HG03469 (cell line): ENCODE measurements around the gene PTPN4.

Experiments used
- ATAC-seq: cut with Tn5 transposase; IDR thresholded peaks from one replicate; pipeline ENCODE4 v1.9.1; 2021; ENCODE audit warnings: mild to moderate bottlenecking, moderate library complexity, moderate number of reproducible peaks; ENCODE audit not compliant: unreplicated experiment

PTPN4 gene

GRCh38 chr2:119759451-119760236 lies at the start of gene PTPN4:
PTPN4 (plus strand) TSS chr2:119759922; CDS start chr2:119809854, 49,932 bp downstream.
- ATAC-seq, result peak; percentile 95

DNA sequence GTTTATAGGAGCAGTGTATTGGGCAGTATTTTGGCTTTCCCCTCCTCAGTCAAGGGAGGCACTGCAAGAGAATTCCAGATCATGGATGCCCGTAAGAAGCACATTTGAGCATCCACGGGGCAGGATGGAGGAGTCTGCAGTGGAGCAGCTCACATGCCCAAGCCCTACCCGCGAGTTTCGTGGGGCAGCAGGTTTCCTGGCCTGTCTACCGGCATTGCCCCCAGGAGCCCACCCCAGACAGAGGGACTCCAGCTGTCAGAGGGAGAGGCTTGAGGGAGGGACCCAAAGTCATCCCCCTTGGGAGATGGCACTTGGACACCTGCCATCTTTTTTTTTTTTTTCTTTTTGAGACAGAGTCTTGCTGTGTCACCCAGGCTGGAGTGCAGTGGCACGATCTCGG lies 49.4 kb upstream of the PTPN4 start:
- no peak for ATAC-seq

GRCh38 chr2:119711352-119711751 lies 48.4 kb upstream of the PTPN4 start:
- no peak for ATAC-seq

GRCh38 chr2:119712571-119712970 lies 47.2 kb upstream of the PTPN4 start:
- ATAC-seq, result no peak

- ATAC-seq, result no peak
Observed at GRCh38 chr2:119713819-119714490, 45.8 kb upstream of the PTPN4 start.

GRCh38 chr2:119715409-119716283 lies 44.1 kb upstream of the PTPN4 start:
- no peak for ATAC-seq

GRCh38 chr2:119716284-119716672 lies 43.4 kb upstream of the PTPN4 start:
- ATAC-seq, result no peak

DNA sequence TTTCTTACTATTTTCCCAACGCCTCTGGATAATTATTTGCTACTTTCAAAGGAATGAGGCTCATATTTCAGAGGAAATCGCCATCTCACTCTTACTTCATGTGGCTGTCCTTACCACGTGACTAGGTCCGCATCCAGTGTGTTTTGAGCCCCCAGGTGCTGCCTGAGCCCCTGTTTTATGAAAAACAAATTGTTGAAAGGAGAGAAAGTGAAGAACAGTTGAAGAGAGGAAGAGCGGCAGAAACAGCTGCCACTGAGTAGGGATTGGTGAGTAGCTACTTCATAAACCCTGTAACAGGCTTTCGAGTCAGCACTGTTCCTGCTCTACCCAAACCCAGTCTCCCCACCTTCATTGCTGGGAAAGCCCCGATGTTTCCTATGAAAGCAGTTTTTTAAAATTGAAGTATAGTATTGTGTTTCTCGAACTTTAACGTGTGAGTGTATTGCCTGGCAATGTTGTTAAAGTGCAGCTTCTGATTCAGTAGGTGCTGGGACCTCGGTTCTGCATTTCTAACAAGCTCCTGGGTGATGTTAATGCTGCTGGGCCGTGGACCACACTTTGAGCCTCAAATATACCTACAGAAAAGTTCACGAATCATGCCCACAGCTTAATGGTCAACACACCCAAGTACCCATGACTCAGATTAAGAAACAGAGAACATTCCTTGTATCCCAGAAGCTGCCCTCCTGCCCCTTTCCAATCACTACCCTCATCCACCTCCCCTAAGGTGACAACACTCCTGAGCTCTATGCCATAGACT lies 41.0 kb upstream of the PTPN4 start:
- no peak for ATAC-seq

- ATAC-seq, result no peak
Observed at GRCh38 chr2:119719261-119719627, 40.5 kb upstream of the PTPN4 start.

GRCh38 chr2:119721043-119721442 lies 38.7 kb upstream of the PTPN4 start:
- no peak for ATAC-seq

DNA sequence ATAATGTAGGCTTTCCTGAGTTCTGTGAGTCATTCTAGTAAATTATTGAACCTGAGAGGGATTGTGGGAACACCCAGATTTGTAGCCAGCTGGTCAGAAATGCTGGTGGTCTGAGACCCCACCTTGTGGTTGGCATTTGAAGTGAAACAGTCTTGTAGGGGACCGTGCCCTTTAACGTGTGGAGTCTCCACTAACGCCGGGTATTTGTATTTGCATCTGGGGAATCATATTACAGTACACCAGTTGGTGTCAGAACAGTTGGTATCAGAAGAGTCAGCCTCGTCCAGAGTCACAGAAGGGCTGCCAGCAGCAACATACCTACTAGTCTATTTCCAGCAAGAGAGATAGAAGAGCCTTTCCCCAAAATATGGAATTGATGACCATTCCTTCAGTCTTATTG lies 38.3 kb upstream of the PTPN4 start:
- ATAC-seq, result no peak

DNA sequence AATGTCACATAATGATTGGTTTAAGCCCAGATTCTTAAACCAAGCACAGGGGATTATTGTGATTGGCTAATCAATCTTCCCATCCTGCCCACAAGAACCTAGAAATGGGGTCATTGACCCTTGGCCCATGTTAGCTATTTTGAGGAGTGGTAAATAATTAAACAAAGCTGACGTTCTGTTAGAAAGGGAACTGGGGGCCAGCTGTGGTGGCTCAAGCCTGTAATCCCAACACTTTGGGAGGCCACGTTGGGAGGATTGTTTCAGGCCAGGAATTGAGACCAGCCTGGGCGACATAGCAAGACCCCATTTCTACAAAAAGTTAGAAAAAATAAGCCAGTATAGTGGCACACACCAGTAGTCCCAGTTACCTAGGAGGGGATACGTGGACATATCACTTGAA lies 37.8 kb upstream of the PTPN4 start:
- ATAC-seq, result no peak

DNA sequence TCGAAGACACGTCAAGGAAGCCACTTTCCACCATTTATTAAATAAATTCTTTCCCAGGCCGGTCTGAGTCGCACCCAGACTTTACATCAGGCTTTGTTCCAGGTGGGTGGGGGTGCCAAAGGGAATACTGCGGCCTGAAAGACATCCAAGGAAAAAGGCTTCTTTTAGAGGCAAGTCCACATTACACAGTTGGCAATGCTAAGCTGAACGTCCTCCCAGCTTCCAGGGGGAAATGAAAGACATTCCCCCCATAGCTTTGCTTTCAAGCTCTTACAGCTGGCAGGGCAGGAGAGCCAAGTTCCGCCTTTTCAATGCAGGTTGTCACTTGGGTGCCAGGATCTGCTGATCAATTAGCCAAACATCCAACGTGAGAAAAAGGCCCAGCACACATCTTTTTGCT lies 36.5 kb upstream of the PTPN4 start:
- no peak for ATAC-seq

DNA sequence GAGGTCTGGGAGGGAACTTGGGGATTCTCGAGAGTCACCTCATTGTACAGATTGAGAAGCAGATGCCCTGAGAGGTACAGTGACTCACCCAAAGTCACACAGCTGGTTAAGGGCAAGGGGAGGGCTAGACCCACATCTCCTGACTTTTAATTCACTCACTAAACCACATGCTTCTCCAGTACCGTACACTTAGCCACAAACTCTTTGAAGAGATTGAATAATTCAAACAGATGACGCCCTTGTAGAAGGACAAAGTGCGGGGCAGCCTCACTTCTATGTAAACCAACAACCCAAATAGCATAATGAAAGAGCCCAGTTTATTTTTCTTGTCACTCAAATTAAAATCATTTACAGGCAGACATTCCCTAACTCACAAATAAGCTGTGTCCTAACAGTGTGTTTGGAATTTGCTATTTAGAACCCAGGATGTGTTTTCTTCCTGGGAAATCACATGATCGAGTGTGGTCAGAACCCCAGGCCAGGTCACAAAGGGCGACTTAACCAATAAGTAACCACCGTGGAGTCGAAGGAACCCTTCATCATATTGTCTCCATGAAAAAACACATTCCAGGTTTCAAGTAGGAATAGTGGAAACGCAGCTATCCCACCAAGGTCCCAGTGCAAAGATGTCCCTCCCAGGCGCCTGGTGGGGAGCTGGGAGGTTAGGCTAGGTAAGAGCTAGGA lies 35.8 kb upstream of the PTPN4 start:
- no peak for ATAC-seq

DNA sequence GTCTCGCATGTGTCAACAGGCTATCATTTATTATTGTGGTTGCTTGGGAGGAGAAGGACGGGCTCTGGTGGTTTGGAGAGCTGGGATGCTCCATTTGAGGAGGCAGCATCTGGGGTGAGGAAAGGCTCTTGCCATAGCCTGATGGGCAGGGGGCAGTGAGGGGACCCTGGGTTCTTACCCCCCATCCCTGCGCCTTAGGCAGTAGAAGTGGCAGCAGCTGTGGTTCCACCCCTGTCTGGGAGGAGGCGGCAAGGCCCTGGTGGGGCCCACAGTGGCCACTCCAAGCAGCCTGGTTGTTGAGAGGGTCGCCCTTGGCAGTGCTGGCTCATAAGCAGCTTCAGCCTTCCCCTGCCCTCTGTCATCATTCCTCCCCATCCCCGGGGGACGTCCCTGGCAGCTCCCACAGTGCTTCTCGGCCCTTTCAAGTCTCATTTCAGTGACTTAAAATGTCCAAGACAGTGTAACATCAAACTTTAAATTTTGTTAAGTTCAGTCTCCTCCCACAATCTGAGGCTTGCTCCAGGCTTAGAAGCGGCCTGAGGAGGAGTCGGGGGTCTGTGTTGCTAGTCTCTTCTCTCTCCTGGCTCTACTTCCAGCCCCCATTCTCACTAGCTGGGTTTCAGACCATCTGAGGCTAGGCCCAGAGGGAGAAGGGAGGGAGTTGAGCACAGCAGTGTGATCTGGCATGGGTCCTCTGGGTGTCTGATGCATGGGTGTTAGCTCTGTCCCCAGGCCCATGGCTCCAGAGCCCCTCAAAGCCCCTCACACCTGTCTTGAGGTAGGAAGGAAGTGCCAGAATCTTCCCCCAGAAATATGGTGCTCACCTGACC lies 34.9 kb upstream of the PTPN4 start:
- no peak for ATAC-seq

DNA sequence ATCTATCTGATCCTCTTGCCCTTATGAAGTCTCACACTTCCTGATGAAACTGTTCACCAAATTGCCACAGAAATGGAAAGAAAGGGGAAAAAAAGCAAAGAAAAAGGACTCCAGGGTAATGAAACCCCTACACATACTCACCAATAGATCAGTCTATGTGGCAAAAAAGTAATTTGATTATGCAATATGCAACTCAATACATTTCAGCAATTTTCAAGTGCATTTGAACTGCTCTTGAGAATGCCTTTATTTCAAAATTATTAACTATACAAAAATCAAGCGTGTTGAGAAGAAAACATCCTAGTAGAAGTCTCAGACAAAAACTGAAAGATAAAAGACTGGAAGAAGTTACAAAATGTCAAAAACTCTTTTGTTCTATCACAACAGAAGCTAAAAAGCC lies 32.2 kb upstream of the PTPN4 start:
- no peak for ATAC-seq

- no peak for ATAC-seq
Observed at GRCh38 chr2:119728421-119728820, 31.3 kb upstream of the PTPN4 start.

DNA sequence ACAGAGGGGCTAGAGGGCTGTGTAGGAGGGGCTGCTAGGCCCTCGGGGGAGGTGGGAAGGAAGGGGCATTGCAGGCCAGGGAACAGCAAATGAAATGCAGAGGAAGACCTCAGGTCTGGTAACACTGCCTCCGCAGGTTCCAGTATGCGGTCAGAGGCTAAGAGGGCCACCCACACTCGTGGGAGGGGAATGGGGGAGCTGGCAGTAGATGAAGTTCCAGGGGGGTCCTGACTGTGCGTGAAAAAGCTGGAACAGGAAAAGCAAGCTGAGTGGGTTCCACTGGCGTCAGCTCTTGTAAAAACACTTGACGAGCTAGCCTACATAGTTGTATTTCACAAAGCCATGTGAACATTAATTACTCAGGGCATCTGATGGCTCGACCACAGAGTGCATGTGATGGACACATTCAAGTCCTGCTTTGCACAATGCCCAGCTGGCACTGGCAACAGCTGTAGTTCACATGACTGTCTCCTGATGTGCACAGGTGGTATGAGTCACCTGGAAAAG lies 29.0 kb upstream of the PTPN4 start:
- no peak for ATAC-seq

DNA sequence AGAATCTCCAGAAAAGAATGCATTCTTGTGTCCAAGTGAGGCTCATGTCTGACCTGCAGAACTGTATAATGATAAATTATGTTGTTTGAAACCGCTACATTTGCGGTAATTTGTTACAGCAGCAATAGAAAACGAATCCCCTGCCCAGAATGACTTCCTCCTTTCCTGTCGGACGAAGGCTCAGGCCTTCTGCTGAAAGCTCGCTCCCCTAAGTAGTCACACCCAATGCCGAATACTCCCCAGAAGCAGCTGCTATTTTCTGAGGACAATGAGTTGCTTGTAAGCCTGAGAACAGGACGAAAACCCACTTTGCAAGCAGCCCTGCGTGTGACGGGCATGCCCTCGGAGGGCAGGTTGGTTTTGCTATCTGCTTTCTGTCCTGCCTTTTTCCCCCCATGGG lies 27.7 kb upstream of the PTPN4 start:
- no peak for ATAC-seq
